Ishikawa (cell line): ENCODE measurements around the gene CLDND2.
A peak's percentile ranks its signal among the peaks of the same experiment; 100 is the strongest.

Experiments
- CEBPB ChIP-seq: IDR thresholded peaks from 2 replicates; pipeline ENCODE4 v1.6.1; 2012
- CREB1 ChIP-seq: IDR thresholded peaks from 2 replicates; pipeline ENCODE4 v1.6.1; 2012; ENCODE audit warnings: low read depth
- EGR1 ChIP-seq: IDR thresholded peaks from 2 replicates; pipeline ENCODE4 v1.6.1; 2012
- EP300 ChIP-seq: IDR thresholded peaks from 2 replicates; pipeline ENCODE4 v1.6.1; 2012; ENCODE audit warnings: borderline replicate concordance
- FOXM1 ChIP-seq: IDR thresholded peaks from 2 replicates; pipeline ENCODE4 v1.6.1; 2012; ENCODE audit warnings: low read depth, borderline replicate concordance
- NFIC ChIP-seq: IDR thresholded peaks from 2 replicates; pipeline ENCODE4 v1.6.1; 2012
- RAD21 ChIP-seq: IDR thresholded peaks from 2 replicates; pipeline ENCODE4 v1.6.1; 2012; ENCODE audit warnings: low read depth
- TAF1 ChIP-seq: IDR thresholded peaks from 2 replicates; pipeline ENCODE4 v1.6.1; 2012; ENCODE audit warnings: low read depth, mild to moderate bottlenecking
- TCF12 ChIP-seq: IDR thresholded peaks from 2 replicates; pipeline ENCODE4 v1.6.1; 2012; ENCODE audit warnings: low read depth
- TEAD4 ChIP-seq: IDR thresholded peaks from 2 replicates; pipeline ENCODE4 v1.6.1; 2012
- YY1 ChIP-seq: IDR thresholded peaks from 2 replicates; pipeline ENCODE4 v1.6.1; 2012; ENCODE audit warnings: low read depth
- ZBTB7A ChIP-seq: IDR thresholded peaks from 2 replicates; pipeline ENCODE4 v1.6.1; 2012; ENCODE audit warnings: low read depth
- TF ChIP-seq, protein P1 (sequence below): IDR thresholded peaks from 2 replicates; pipeline ENCODE4 v1.6.1; 2012
- TF ChIP-seq, protein P2 (sequence below): IDR thresholded peaks from 2 replicates; pipeline ENCODE4 v1.6.1; 2012; ENCODE audit warnings: low read depth, mild to moderate bottlenecking
- TF ChIP-seq, protein P3 (sequence below): IDR thresholded peaks from 2 replicates; pipeline ENCODE4 v1.6.1; 2012

Gene CLDND2

DNA sequence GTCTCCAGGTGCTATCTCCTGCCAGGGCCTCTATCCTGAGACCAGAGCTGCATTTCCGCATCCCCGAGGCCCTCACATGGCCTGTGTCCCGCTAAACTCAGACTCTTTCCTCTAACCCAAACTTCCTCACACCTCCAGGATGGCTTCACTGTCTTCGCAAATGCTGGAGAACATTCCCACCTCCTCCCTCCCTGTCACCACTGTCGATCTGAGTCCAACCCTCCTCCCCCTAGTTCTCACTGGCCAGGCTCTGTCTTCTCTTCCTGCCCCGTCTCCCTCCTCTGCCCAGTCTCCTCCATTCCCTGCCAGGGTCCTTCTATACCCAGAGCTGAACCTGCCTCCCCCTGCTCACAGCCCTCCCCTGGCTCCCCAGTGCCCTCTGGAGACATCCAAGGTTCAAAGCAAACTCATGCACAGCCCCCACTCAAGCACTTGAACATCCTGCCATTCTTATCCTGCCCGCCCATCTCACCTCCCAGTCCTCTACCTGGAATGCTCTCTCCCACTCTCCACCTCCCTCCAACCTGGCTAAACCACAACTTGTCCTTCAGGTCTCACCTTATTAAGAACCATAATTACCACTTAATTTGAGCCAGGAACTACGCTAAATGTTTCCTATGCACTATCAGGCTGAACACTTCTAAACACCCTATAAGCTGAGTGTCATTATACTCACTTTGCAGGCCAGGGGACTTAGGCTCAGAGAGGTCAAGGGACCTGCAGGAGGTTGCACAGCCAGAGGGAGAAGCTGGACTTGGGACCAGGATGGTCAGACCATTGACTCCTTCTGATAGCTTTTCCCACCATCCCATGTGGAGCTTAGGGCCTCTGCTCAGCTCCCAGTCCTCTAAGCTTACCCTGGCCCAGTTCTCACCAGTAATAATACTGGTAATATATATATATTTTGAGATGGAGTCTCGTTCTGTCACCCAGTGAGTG, 25.9 kb downstream of the CLDND2 start:
- no peak for TF ChIP-seq FOXM1
- no peak for TF ChIP-seq EGR1
- no peak for TF ChIP-seq RAD21
- TF ChIP-seq YY1: no peak
- no peak for TF ChIP-seq TCF12
- no peak for TF ChIP-seq TEAD4
- no peak for TF ChIP-seq CREB1
- TF ChIP-seq, protein P1, sequence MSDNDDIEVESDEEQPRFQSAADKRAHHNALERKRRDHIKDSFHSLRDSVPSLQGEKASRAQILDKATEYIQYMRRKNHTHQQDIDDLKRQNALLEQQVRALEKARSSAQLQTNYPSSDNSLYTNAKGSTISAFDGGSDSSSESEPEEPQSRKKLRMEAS: no peak
- TF ChIP-seq NFIC: no peak
- no peak for TF ChIP-seq EP300
- no peak for TF ChIP-seq CEBPB
- TF ChIP-seq TAF1: no peak
- TF ChIP-seq, protein P2, sequence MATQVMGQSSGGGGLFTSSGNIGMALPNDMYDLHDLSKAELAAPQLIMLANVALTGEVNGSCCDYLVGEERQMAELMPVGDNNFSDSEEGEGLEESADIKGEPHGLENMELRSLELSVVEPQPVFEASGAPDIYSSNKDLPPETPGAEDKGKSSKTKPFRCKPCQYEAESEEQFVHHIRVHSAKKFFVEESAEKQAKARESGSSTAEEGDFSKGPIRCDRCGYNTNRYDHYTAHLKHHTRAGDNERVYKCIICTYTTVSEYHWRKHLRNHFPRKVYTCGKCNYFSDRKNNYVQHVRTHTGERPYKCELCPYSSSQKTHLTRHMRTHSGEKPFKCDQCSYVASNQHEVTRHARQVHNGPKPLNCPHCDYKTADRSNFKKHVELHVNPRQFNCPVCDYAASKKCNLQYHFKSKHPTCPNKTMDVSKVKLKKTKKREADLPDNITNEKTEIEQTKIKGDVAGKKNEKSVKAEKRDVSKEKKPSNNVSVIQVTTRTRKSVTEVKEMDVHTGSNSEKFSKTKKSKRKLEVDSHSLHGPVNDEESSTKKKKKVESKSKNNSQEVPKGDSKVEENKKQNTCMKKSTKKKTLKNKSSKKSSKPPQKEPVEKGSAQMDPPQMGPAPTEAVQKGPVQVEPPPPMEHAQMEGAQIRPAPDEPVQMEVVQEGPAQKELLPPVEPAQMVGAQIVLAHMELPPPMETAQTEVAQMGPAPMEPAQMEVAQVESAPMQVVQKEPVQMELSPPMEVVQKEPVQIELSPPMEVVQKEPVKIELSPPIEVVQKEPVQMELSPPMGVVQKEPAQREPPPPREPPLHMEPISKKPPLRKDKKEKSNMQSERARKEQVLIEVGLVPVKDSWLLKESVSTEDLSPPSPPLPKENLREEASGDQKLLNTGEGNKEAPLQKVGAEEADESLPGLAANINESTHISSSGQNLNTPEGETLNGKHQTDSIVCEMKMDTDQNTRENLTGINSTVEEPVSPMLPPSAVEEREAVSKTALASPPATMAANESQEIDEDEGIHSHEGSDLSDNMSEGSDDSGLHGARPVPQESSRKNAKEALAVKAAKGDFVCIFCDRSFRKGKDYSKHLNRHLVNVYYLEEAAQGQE: no peak
- TF ChIP-seq, protein P3, sequence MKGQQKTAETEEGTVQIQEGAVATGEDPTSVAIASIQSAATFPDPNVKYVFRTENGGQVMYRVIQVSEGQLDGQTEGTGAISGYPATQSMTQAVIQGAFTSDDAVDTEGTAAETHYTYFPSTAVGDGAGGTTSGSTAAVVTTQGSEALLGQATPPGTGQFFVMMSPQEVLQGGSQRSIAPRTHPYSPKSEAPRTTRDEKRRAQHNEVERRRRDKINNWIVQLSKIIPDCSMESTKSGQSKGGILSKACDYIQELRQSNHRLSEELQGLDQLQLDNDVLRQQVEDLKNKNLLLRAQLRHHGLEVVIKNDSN: no peak
- no peak for TF ChIP-seq ZBTB7A

DNA sequence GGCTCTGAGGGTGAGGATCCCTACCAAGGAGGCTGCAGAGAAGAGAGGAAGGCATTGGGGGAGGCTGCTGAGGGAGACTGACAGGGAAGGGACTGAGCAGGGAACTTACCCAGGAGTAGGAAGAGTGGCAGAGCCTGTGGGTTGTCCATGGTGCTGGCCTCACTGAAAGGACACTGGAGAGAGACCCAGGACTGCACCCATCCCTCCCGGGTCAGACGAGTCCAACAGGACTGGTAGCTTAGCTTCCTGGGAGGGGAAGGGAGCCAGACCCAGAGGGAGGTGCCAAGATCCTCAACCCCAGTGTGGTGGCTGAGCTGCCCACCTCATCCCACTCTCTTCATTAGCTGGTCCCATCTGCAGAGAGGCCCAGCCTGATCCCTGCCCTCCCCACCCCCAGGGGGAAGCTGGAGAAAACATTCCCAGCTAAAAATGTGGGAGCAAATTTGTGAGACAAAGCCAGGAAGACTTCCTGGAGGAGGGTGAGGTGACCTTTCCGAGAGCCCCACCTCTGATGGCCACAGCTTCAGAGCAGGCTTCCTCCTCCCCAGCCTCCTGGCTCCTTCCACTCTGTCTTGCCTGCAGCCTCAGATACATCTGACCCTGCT, 26.7 kb downstream of the CLDND2 start, which contains the start of gene VSIG10L:
TSS of gene VSIG10L (minus strand) at position 164 of the 605 bp plus-strand sequence. CDS start at position 149, 15 bp downstream.
- TF ChIP-seq, protein P2: 0 out of 2 replicates have a peak, but pooled peaks have one; percentile 33
- no peak for TF ChIP-seq YY1

DNA sequence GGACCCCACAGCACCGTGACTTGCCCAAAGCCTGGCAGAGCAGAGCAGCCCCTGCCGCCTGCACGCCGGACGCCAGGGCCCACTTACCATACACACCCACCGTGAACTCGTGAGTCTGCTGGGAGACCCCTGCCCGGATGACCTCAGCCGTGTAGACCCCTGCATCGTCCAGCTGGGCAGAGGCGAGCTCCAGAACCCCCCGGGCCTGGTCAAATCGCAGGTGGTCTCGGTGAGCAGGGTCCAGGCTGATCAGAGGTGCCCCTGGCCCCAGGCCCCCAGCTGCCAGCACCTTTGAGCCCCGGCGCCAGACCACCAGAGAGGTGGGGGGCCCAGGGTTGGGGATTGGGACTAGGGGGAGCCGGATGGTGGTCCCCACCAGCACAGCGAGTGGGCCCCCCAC, 27.7 kb downstream of the CLDND2 start:
- TF ChIP-seq YY1 (no peak), ZBTB7A (no peak), CEBPB (no peak), FOXM1 (no peak), TAF1 (no peak), RAD21 (no peak), EGR1 (no peak), TCF12 (no peak)
- TF ChIP-seq, protein P3: no peak
- TF ChIP-seq, protein P1: no peak
- TF ChIP-seq, protein P2: no peak
